ENCODE results near the gene SPTAN1.

- TF ChIP-seq CTCF (IDR thresholded peaks at IDR 0.05 in 2 of 3, conservative IDR thresholded peaks at IDR 0.05 in 1 of 3; ENCODE audit: borderline replicate concordance in 1 of 3, insufficient read depth in 1 of 3, low read depth in 2 of 3, low read length in 2 of 3) (no peak), POLR2A (IDR thresholded peaks at IDR 0.05; ENCODE audit: borderline replicate concordance, extremely low read depth, insufficient read depth, insufficient read length) (no peak), EGR1 (IDR thresholded peaks at IDR 0.05; ENCODE audit: low read depth) (no peak), YY1 (IDR thresholded peaks at IDR 0.05; ENCODE audit: extremely low read depth, insufficient replicate concordance, low read depth, low read length) (no peak), JUND (IDR thresholded peaks at IDR 0.05) (no peak), EZH2 (IDR thresholded peaks at IDR 0.05) (no peak), ZBTB33 (IDR thresholded peaks at IDR 0.05; ENCODE audit: extremely low read depth, insufficient replicate concordance, low read length) (no peak)
Measured at GRCh38 chr9:128651798-128652197, 99.4 kb downstream of the SPTAN1 start.
